Thyroid gland (tissue), 4 donors: ENCODE measurements around the gene PTGDS.

Experiments used
- POLR2A ChIP-seq, 2 donors: fragments of 450-650 bp; IDR thresholded peaks; one replicate each; pipeline ENCODE4 v1.6.1; 2017; ENCODE audit warnings: antibody characterized with exemption in 2 of 2, mild to moderate bottlenecking in 2 of 2, moderate library complexity in 1 of 2
- TF ChIP-seq, protein P1 (sequence below), 6 experiments: fragments of 200-600 bp in 3 of 6; fragments of 450-650 bp in 3 of 6; sonication (generic) in 3 of 6; IDR thresholded peaks; one replicate each; pipeline ENCODE4 v1.5.1; 2016 to 2019; ENCODE audit warnings: antibody characterized with exemption in 6 of 6, mild to moderate bottlenecking in 2 of 6, inconsistent platforms in 1 of 6, moderate library complexity in 1 of 6

DNA sequence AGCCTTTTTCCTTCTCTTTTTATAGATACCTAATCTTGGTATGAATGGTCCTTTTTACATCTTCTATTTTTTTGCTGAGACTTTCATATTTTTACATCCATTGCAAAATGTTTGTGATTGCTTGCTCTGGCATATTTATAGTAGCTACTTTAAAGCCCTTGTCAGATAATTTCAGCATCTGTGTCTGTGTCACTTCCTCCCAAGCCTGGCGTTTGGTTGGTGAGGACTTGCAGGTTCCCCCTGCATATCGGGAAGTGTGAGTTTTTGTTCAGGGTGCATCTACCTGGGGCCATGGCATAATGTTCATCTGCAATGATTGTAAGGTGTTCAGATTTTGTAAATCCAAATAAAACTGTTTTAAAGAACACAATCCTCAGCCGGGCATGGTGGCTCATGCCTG is 41.7 kb upstream of the PTGDS start:
- TF ChIP-seq, protein P1, sequence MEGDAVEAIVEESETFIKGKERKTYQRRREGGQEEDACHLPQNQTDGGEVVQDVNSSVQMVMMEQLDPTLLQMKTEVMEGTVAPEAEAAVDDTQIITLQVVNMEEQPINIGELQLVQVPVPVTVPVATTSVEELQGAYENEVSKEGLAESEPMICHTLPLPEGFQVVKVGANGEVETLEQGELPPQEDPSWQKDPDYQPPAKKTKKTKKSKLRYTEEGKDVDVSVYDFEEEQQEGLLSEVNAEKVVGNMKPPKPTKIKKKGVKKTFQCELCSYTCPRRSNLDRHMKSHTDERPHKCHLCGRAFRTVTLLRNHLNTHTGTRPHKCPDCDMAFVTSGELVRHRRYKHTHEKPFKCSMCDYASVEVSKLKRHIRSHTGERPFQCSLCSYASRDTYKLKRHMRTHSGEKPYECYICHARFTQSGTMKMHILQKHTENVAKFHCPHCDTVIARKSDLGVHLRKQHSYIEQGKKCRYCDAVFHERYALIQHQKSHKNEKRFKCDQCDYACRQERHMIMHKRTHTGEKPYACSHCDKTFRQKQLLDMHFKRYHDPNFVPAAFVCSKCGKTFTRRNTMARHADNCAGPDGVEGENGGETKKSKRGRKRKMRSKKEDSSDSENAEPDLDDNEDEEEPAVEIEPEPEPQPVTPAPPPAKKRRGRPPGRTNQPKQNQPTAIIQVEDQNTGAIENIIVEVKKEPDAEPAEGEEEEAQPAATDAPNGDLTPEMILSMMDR (IDR thresholded peaks at IDR 0.05), result no peak
- TF ChIP-seq POLR2A (IDR thresholded peaks at IDR 0.05), result no peak
